Subcutaneous abdominal adipose tissue (tissue), 5 donors: ENCODE measurements around the gene ECI1.

Experiments used
- H3K27ac ChIP-seq: one replicate; pipeline ENCODE4 v1.7.0; 2013; ENCODE audit warnings: low read depth, mild to moderate bottlenecking, inconsistent platforms, low read length, moderate library complexity
- H3K27me3 ChIP-seq, 5 donors: one replicate each; pipeline ENCODE4 v1.7.0; 2013; ENCODE audit warnings: low read length in 5 of 5, inconsistent platforms in 1 of 5; ENCODE audit not compliant: control insufficient read depth in 5 of 5, insufficient read depth in 4 of 5
- H3K36me3 ChIP-seq, 5 donors: one replicate each; pipeline ENCODE4 v1.7.0; 2013; ENCODE audit warnings: low read length in 5 of 5; ENCODE audit not compliant: control insufficient read depth in 5 of 5, insufficient read depth in 5 of 5
- H3K4me1 ChIP-seq, 5 donors: one replicate each; pipeline ENCODE4 v1.7.0; 2013; ENCODE audit warnings: low read length in 5 of 5, mild to moderate bottlenecking in 3 of 5, moderate library complexity in 1 of 5; ENCODE audit not compliant: control insufficient read depth in 5 of 5, insufficient read depth in 5 of 5
- H3K4me3 ChIP-seq, 5 donors: one replicate each; pipeline ENCODE4 v1.7.0; 2013; ENCODE audit warnings: low read length in 5 of 5, low read depth in 1 of 5
- H3K9ac ChIP-seq, 5 donors: one replicate each; pipeline ENCODE4 v1.7.0; 2013; ENCODE audit warnings: low read length in 5 of 5, mild to moderate bottlenecking in 4 of 5, moderate library complexity in 3 of 5
- H3K9me3 ChIP-seq, 5 donors: one replicate each; pipeline ENCODE4 v1.7.0; 2013; ENCODE audit warnings: low read length in 5 of 5; ENCODE audit not compliant: control insufficient read depth in 5 of 5
- donor health status: healthy.
- donor health status: healthy.
- donor health status: healthy.
- donor health status: healthy.
- donor health status: healthy.

The ECI1 gene

DNA sequence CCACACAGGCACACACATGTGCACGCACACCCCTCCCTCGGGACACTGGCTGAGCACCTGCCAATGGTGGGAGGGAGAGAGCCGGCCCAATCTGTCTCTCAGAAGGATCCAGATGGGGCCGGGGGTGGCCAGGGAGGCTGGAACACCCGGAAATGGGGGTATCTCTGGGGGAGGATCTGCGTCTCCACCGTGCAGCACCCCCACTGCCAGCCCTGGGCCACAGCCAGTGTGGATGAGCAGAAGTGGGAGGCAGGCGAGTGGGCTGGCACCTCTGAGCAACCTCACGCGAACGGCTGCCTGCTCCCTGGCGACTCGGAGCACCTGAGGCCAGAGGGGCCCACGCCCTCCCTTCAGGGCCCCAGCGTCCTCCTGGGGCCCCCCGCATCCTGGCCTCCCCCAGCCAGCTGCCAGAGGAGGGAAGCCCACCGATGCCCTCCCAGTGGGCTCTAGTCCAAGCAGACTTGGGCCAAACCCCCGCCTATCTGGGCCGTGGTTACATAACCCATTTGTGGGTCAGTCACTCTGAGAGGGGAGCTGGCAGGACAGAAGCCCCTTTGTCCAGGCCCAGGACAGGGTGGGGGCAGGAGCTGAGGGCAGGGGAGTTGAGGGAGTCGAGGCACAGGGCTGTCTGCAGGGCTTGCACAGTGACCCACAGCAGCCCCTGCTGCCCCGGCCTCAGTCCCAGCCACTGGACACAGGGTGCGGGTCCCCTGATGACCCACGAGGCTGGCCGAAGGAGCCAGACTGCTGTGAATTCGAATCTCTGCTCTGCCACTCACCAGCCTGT, 60.5 kb downstream of the ECI1 start:
- Histone ChIP-seq H3K27ac (no peak overlapping the region), H3K27me3 (peaks cover 17 to 26% (median 24%) of the 10 kb centered on the region in 5 donors), H3K4me3 (no peak overlapping the region), H3K9me3 (no peaks in the 10 kb centered on the region), H3K4me1 (peaks cover 0 to 6% (median 6%) of the 10 kb centered on the region in 5 donors), H3K9ac (no peak overlapping the region), H3K36me3 (no peaks in the 10 kb centered on the region)

- no peak overlapping the region for H3K9ac ChIP-seq
- no peak overlapping the region for H3K27ac ChIP-seq
- no peak overlapping the region for H3K4me3 ChIP-seq
- no peaks in the 10 kb centered on the region for H3K36me3 ChIP-seq
- no peaks in the 10 kb centered on the region for H3K4me1 ChIP-seq
- no peaks in the 10 kb centered on the region for H3K9me3 ChIP-seq
- H3K27me3 ChIP-seq: peaks cover 10 to 21% (median 18%) of the 10 kb centered on the region in 5 donors
Measured at GRCh38 chr16:2190002-2190658, 61.3 kb downstream of the ECI1 start.
